Endothelial cell of umbilical vein (primary cell): ENCODE measurements around the gene C5orf15. TPM values are rescaled to one million over a fixed set of nuclear protein-coding genes. Genes with fewer than 3 reads are reported as not detected.

Source experiments
- BruUV-seq: library from RNA; stranded (reverse); fragments of 400-500 nt; replicated peaks from 2 replicates; lab custom pipeline; 2021; lab: Mats Ljungman, UMichigan
- CTCF ChIA-PET: fragments of 300-600, 350-600 bp; sonication (Branson Sonifier 250); formaldehyde crosslinking; loops from one replicate; lab custom pipeline; 2021; ENCODE audit warnings: antibody characterized with exemption, inconsistent platforms; lab: Charles Lee
- POLR2A ChIA-PET: fragments of 300-600, 350-600 bp; sonication (Branson Sonifier 250); formaldehyde crosslinking; loops from one replicate; lab custom pipeline; 2021; ENCODE audit warnings: antibody characterized with exemption, inconsistent platforms; lab: Charles Lee
- DNase-seq: peaks from one replicate; pipeline ENCODE4 v3.0.0-alpha.2; 2011; ENCODE audit warnings: low read depth, low spot score
- FAIRE-seq: peaks from 2 replicates; lab custom pipeline; 2011; peaks lifted over from hg19 to GRCh38; lab: Jason Lieb, UNC
- H2AFZ ChIP-seq: 2 replicates; pipeline ENCODE4 v1.6.0; 2012; ENCODE audit warnings: low read depth, low read length, control low read depth, inconsistent platforms
- H3K27ac ChIP-seq: 2 replicates; pipeline ENCODE4 v1.5.1; 2011; ENCODE audit warnings: low read depth, mild to moderate bottlenecking, control low read depth, low read length, moderate library complexity; ENCODE audit not compliant: insufficient read depth
- H3K27me3 ChIP-seq, 2 experiments: 2 replicates each; pipeline versions ENCODE4 v1.6.0 to v1.6.1; 2011; ENCODE audit warnings: low read length in 2 of 2, mixed read lengths in 1 of 2; ENCODE audit not compliant: control insufficient read depth in 2 of 2, insufficient read depth in 2 of 2
- H3K36me3 ChIP-seq, 2 experiments: 2 replicates in 1 of 2; 3 replicates in 1 of 2; pipeline ENCODE4 v1.5.1; 2011; ENCODE audit warnings: low read length in 2 of 2, mild to moderate bottlenecking in 1 of 2, moderate library complexity in 1 of 2; ENCODE audit not compliant: control insufficient read depth in 2 of 2, insufficient read depth in 2 of 2; ENCODE audit errors: extremely low read depth in 1 of 2
- H3K4me1 ChIP-seq: 3 replicates; pipeline ENCODE4 v1.5.1; 2011; ENCODE audit warnings: mild to moderate bottlenecking, low read length; ENCODE audit not compliant: control insufficient read depth, insufficient read depth; ENCODE audit errors: extremely low read depth
- H3K4me2 ChIP-seq: 2 replicates; pipeline ENCODE4 v1.6.1; 2011; ENCODE audit warnings: low read length, control low read depth, mixed read lengths; ENCODE audit not compliant: insufficient read depth
- H3K4me3 ChIP-seq, 3 experiments: fragments of 200-600 bp in 1 of 3; sonication (generic), shearing (Covaris generic) in 1 of 3; replicated peaks in 1 of 3; 2 replicates each; pipeline ENCODE4 v1.5.1; 2011 to 2016; ENCODE audit warnings: control low read depth in 3 of 3, low read length in 3 of 3, mild to moderate bottlenecking in 2 of 3, inconsistent platforms in 1 of 3, low read depth in 1 of 3, moderate library complexity in 1 of 3; ENCODE audit not compliant: insufficient read depth in 1 of 3
- H3K79me2 ChIP-seq: 2 replicates; pipeline ENCODE4 v1.6.0; 2012; ENCODE audit warnings: low read length, inconsistent platforms; ENCODE audit not compliant: control insufficient read depth, insufficient read depth
- H3K9ac ChIP-seq: replicated peaks from 2 replicates; pipeline ENCODE3; 2011; ENCODE audit warnings: low read length, control low read depth; ENCODE audit not compliant: insufficient read depth; ENCODE audit errors: extremely low read depth
- H3K9me1 ChIP-seq: replicated peaks from 3 replicates; pipeline ENCODE4 v1.6.0; 2011; ENCODE audit warnings: mild to moderate bottlenecking, low read length; ENCODE audit not compliant: control insufficient read depth, insufficient read depth; ENCODE audit errors: extremely low read depth
- H3K9me3 ChIP-seq: replicated peaks from 2 replicates; pipeline ENCODE4 v1.5.1; 2012; ENCODE audit warnings: low read length, inconsistent platforms; ENCODE audit not compliant: control insufficient read depth, insufficient read depth
- H4K20me1 ChIP-seq: replicated peaks from 2 replicates; pipeline ENCODE3; 2011; ENCODE audit warnings: mild to moderate bottlenecking, low read length; ENCODE audit not compliant: control insufficient read depth, insufficient read depth; ENCODE audit errors: extremely low read depth
- EZH2 ChIP-seq: IDR thresholded peaks from 2 replicates; pipeline ENCODE4 v1.6.1; 2012; ENCODE audit warnings: borderline replicate concordance, low read depth, mild to moderate bottlenecking, moderate library complexity, low read length, inconsistent platforms; ENCODE audit not compliant: severe bottlenecking
- FOS ChIP-seq: IDR thresholded peaks from 2 replicates; pipeline ENCODE4 v1.6.1; 2011; ENCODE audit warnings: mild to moderate bottlenecking, low read length, moderate library complexity, borderline replicate concordance; ENCODE audit not compliant: insufficient read depth
- GATA2 ChIP-seq: IDR thresholded peaks from 2 replicates; pipeline ENCODE4 v1.7.0; 2011; ENCODE audit warnings: low read depth, mild to moderate bottlenecking, moderate library complexity, mixed read lengths, low read length; ENCODE audit not compliant: insufficient read length, insufficient read depth
- JUN ChIP-seq: IDR thresholded peaks from 2 replicates; pipeline ENCODE4 v1.6.1; 2011; ENCODE audit warnings: borderline replicate concordance, low read depth; ENCODE audit not compliant: insufficient read length, insufficient read depth
- MYC ChIP-seq: IDR thresholded peaks from one replicate; pipeline ENCODE4 v1.6.1; 2011; ENCODE audit warnings: mild to moderate bottlenecking, low read depth, low read length
- POLR2A ChIP-seq: IDR thresholded peaks from 2 replicates; pipeline ENCODE4 v1.6.1; 2012; ENCODE audit warnings: low read depth, mild to moderate bottlenecking, control low read depth, low read length
- POLR2AphosphoS5 ChIP-seq: IDR thresholded peaks from 2 replicates; pipeline ENCODE4 v1.6.1; 2012; ENCODE audit warnings: low read depth, mild to moderate bottlenecking, control low read depth, low read length, moderate library complexity; ENCODE audit not compliant: insufficient read depth
- dilution Hi-C: fragments of 300-500 bp; cut with MboI; formaldehyde crosslinking; loops from one replicate; pipeline ENCODE4 v1.15.0; 2019; ENCODE audit warnings: low sequenced_read_pairs; ENCODE audit not compliant: extremely low pct_ligation_motif_present
- intact Hi-C: fragments of 100-400 bp; cut with micrococcal nuclease; formaldehyde crosslinking; loops from one replicate; pipeline ENCODE4 v1.10.0; 2022
- polyA plus RNA-seq, 4 experiments: library from polyadenylated mRNA; depleted of rRNA in 3 of 4; stranded (reverse) in 3 of 4; unstranded in 1 of 4; fragments of >200 nt; gene quantifications; 2 replicates each; pipeline versions ENCODE4 v1.2.1 to v1.2.3, GENCODE V29; 2011 to 2012; ENCODE audit warnings: missing spikeins in 1 of 4
- total RNA-seq: library from RNA; stranded (reverse); gene quantifications from 2 replicates; pipeline ENCODE4 v1.2.3, GENCODE V29; 2021
- TF ChIP-seq, protein P1 (sequence below): IDR thresholded peaks from 2 replicates; pipeline ENCODE4 v1.6.1; 2011; ENCODE audit not compliant: insufficient read depth, insufficient read length
- TF ChIP-seq, protein P2 (sequence below), 2 donors: IDR thresholded peaks; 1 replicate in 1 of 2; 2 replicates in 1 of 2; pipeline ENCODE4 v1.5.1; 2011; ENCODE audit warnings: low read length in 2 of 2, mild to moderate bottlenecking in 2 of 2, moderate library complexity in 2 of 2, control low read depth in 1 of 2, inconsistent platforms in 1 of 2, low read depth in 1 of 2; ENCODE audit not compliant: insufficient read depth in 1 of 2; ENCODE audit errors: extremely low read depth in 1 of 2

Gene C5orf15
- total and polyA plus RNA-seq, 2 donors (not counting 3 experiments of a cell fraction or from before 2014, with no cell fraction given) = 25.3 to 45.4 TPM

DNA sequence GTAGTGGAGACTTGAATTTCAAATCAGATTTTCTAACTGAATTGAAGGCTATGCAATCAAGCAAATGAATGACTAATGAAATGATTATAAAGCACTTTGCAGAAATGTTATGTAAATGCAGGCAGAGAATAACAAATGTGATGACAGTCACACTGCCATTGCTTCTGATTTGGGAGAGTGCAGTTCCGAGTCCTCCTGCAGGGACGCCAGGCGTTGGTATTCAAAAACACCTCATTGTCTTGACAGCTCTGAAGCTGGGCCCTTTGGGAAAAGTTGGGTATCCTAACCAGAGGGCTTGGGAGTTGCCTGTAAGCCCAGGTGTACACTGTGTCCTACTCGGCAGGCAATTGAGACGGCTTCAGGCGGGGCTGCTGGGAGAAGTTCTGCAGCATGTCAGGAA lies 57.9 kb downstream of the C5orf15 start:
- no peak for TF ChIP-seq MYC
- no peak for TF ChIP-seq POLR2A
- TF ChIP-seq EZH2 = no peak
- TF ChIP-seq, protein P1, sequence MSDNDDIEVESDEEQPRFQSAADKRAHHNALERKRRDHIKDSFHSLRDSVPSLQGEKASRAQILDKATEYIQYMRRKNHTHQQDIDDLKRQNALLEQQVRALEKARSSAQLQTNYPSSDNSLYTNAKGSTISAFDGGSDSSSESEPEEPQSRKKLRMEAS = no peak
- no peak for TF ChIP-seq POLR2AphosphoS5
- TF ChIP-seq GATA2 = no peak
- no peak for TF ChIP-seq JUN
- TF ChIP-seq, protein P2, sequence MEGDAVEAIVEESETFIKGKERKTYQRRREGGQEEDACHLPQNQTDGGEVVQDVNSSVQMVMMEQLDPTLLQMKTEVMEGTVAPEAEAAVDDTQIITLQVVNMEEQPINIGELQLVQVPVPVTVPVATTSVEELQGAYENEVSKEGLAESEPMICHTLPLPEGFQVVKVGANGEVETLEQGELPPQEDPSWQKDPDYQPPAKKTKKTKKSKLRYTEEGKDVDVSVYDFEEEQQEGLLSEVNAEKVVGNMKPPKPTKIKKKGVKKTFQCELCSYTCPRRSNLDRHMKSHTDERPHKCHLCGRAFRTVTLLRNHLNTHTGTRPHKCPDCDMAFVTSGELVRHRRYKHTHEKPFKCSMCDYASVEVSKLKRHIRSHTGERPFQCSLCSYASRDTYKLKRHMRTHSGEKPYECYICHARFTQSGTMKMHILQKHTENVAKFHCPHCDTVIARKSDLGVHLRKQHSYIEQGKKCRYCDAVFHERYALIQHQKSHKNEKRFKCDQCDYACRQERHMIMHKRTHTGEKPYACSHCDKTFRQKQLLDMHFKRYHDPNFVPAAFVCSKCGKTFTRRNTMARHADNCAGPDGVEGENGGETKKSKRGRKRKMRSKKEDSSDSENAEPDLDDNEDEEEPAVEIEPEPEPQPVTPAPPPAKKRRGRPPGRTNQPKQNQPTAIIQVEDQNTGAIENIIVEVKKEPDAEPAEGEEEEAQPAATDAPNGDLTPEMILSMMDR (IDR thresholded peaks at IDR 0.05; ENCODE audit: extremely low read depth in 1 of 2, insufficient read depth in 1 of 2, low read depth in 1 of 2, low read length in 2 of 2) = no peak
- TF ChIP-seq FOS = no peak
- no peaks in the 10 kb centered on the region for H3K9me3 ChIP-seq
- intact Hi-C loops = no loop called here
- DNase-seq (no peak), FAIRE-seq (no peak)
- CTCF ChIA-PET = no interaction called here
- no peaks in the 10 kb centered on the region for H3K4me1 ChIP-seq
- no peak overlapping the region for H3K4me3 ChIP-seq
- H3K27me3 ChIP-seq = no peaks in the 10 kb centered on the region
- H3K4me2 ChIP-seq = no peak overlapping the region
- dilution Hi-C loops = no loop called here
- H3K9ac ChIP-seq = no peak overlapping the region
- no TSS peak for BruUV-seq
- no peaks in the 10 kb centered on the region for H3K79me2 ChIP-seq
- no peaks in the 10 kb centered on the region for H3K9me1 ChIP-seq
- H2AFZ ChIP-seq = no peak overlapping the region
- POLR2A ChIA-PET = no interaction called here
- H3K27ac ChIP-seq = no peak overlapping the region
- H3K36me3 ChIP-seq = no peaks in the 10 kb centered on the region
- no peaks in the 10 kb centered on the region for H4K20me1 ChIP-seq
